ENCODE results near the gene RPS6KA2.

The RPS6KA2 gene

DNA sequence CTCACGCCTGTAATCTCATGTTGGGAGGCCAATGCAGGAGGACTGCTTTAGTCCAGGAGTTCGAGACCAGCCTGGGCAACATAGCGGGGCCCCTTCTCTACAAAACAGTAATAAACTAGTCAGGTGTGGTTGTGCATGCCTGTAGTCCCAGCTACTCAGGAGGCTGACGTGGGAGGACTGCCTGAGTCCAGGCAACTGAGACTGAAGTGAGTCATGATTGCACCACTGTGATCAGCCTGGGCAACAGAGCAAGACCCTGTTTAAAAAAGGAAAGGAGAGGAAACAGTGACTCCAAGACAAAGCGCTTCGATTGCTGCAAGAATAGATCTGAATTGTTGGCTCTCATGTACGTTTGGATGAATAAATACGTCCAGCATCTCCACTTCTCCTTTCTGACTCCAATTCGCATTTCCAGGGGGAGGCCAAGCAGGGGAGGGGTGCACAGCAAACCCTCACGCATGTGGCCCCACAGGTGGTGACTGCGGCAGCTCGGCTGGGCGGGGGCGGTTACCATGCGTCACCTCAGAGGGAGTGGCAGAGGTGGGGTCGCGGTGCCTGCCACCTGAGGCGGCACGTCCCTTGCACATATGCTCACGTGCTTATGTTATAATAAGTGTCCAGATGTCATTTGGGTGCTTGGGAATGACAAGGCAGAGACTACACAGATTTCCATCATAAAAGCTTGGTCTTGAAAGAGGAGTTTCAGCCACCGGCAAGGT is 149.2 kb downstream of the RPS6KA2 start:
- DNase-seq = no peak

DNA sequence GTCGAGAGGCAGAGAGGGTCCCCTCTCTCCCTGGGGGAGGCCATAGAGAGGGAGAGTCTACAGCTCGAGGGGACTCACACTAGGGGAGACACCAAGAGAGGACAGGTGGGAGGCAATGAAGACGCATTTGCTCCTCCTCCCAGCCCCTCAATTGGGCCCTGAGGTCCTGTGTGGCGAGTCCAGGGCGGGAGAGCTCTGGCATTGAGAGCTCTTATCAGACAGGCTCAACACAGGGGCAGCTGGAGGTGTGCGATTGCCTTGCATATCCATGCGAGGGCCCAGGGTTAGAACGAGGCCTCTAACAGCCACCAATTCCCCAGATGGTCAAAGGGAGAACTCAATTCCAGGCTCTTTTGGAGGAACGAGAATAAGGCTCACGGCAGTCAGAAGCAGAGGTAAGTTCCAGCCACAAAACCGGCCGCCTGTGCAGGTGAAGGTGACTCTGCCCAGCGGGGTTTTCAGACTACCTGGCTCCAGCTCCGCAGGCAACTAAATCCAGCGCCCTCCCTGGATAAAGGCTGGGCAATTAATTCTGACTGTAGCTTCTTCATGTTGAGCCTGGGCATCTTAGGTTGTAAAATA is 150.3 kb downstream of the RPS6KA2 start:
- DNase-seq = no peak

DNA sequence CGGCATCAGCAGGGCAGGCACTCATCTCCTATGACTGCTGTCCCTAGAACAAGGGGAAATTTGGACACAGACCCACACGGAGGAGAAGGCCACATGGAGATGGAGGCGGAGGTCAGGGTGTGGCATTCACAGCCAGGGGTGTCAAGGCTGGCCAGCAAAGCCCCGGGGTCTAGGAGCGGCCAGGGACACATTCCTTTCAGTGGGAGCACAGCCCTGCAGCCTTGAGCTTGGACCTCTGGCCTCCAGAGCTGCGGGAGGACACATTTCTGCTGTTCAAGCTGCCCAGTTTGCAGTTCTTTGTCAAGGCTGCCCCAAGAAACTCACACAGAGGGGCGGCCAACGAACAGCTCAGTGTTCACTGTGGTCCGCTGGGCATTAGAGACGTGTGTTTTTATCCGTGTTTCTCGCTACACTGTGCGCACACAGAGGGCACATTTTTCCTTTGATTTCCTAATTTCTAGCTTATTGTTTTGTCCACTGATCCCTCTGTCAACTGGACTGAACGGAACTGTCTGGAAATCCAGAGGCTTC is 150.9 kb downstream of the RPS6KA2 start:
- DNase-seq = no peak

- no peak for DNase-seq
Measured at GRCh38 chr6:166474721-166475565, 152.1 kb downstream of the RPS6KA2 start.

DNA sequence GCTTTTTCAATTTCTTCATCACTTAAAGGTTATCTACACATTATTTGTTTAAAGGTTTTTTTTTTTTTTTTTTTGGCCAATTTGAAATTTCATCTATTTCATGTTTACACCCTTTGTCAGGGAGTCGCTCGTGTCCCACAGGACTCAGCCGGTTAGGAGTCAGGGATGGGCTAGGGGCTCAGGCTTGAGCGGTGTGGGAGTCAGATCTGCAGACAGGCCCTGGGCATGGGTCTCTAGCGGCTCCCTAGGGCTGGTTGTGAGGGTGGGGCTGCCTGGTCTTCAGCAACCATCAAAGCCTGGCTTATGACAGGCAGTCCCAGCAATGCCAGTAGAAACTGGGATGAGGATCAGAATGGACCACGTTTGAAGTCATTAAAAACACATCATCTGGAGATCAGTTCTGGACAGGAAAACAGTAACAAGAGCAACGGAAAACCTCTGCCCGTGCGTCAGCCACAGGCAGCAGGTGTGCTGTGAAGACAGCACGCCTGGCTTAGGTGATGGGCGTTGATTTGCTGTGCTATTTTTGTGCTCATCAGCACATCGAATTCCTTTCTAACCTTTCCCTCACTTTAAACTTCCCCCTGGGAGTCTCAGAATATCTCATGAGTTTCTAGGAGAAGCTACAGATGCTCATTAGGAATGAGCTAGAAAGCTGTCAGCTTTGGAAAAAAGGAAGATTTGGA is 153.0 kb downstream of the RPS6KA2 start:
- DNase-seq = peak; percentile 8

DNA sequence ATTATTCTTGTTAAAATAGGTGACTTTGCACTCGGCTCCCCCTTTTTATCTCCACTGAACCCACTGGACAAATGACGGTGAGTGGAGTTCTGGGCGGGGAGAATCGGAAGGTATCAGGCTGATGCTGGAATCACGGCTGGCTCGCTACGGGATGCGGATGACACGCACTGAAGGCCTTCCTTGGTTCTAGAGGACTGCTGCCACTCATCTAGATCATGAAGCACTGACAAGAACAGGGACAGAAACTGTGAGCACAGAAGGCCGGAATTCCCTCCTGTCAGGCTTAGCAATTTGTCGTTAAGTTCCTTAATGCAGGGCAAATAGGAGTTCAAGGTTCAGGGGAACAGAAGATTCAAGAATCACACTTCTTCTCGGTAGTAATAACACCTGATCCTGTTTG is 154.4 kb downstream of the RPS6KA2 start:
- DNase-seq = no peak

- no peak for DNase-seq
Measured at GRCh38 chr6:166471797-166472260, 155.2 kb downstream of the RPS6KA2 start.

DNA sequence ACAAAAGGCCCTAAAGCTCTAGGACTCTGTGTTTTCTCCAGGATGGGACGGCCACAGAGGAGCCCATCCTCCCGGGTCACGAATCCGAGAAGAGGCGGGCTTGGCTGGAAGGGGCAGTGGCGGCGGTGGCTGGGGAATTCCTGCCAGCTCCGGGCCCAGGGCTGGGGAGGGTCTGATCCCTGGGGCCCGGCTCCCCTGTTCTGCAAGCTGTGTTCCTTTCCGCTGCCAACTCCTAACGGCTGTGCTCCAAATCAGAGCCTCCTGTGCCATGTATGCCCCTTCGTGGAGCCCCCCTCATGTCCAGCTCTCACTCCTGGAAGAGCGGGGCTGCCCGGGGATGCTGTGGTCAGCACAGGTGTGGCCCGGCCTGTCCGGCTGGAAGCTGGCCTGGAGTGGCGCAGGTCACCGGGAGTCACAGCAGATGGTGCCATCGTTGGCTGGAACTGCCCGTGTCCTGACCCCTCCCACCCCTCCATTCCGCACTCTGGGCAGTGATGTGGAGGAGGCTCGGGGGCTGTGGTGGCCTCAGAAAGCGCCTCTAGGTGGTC is 156.1 kb downstream of the RPS6KA2 start:
- DNase-seq = no peak

DNA sequence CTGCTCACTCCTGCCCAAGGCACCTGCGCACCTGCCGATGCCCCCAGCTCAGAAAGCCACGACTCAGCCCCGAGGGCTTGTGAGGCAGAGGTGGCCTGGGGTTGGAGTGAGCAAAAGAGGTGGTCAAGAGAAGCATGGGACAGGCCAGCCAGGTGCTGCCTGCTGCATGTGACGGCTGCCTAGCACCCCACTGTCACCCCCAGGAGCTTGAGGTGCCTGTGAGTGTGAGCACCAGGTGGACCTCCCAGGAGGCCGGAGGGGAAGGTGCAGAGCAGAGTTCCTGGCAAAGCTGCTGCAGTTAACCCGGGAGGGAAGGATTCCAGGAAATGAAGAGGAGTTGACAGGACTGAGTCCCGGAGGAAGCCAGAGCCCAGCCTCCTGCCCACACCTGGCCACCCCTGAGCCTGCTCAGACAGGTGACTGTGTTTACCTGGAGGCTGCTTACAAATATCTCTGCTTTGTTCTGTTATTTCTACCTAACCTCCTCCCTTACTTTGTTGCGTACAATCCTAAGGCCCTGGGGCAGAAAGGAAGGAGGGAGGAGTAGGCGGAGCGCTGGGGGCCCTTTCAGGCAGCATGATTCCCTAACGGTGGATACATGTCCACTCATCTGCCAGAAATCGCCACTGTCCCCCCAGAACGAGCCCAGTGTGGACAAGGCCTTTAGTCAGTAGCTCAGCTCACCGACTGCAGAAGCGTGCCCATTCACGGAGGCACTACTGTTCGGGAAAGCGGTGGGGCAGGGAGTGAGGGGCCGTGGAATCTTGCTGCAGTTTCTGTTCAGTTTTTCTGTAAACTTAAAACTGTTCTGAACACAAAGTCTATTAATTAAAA is 156.8 kb downstream of the RPS6KA2 start:
- DNase-seq = no peak

DNA sequence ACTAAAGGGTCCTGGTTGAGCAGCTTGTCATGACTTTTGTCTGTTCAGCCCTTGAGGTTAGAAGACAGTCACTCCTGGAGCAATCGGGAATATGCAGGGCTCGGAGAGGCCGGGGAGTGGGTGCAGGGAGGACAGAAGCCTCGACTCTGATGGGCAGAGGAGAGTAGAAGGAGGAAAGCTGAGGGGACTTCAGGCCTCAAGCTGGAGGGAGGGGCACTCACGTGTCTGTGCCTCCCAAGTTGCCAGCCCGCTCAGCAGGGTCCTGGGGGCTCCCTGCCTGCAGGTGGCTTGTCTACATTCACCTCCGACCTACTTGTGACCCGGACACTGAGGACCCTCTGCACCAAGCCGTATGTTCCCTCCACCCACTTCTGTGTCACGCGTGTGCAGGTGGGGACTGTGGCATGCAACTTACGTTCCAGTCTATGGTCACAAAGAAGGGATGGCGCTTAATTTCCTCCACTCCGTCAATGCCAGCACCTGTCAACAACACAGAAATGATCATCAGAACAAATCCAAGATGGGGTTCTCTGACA is 157.6 kb downstream of the RPS6KA2 start:
- no peak for DNase-seq

DNA sequence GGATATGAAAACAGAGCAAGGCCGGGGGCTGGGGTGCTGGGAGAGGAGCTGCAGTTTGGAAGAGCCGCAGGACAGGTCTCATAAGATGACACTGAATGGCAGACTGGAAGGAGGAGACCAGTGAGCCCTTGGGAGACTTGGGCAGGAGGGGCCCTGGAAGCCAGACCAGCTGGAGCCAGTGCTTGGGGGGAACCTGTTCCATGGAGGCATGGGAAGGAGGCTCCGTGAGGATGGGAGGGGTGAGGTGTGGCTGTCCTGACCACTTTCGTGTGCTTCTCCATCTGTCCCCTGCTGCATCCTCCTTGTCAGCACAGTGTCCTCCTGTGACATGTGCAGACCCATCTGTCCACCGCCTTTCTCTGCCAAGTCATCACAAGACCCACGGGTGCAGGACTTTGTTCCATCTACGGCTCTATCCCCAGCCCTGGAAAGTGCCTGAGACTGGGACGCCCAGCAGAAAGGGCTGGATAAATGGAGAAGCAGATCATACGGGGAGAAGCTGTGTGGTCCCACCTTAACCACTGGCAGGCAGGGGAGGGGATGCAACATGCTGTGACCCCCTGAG is 159.5 kb downstream of the RPS6KA2 start:
- DNase-seq = no peak

DNA sequence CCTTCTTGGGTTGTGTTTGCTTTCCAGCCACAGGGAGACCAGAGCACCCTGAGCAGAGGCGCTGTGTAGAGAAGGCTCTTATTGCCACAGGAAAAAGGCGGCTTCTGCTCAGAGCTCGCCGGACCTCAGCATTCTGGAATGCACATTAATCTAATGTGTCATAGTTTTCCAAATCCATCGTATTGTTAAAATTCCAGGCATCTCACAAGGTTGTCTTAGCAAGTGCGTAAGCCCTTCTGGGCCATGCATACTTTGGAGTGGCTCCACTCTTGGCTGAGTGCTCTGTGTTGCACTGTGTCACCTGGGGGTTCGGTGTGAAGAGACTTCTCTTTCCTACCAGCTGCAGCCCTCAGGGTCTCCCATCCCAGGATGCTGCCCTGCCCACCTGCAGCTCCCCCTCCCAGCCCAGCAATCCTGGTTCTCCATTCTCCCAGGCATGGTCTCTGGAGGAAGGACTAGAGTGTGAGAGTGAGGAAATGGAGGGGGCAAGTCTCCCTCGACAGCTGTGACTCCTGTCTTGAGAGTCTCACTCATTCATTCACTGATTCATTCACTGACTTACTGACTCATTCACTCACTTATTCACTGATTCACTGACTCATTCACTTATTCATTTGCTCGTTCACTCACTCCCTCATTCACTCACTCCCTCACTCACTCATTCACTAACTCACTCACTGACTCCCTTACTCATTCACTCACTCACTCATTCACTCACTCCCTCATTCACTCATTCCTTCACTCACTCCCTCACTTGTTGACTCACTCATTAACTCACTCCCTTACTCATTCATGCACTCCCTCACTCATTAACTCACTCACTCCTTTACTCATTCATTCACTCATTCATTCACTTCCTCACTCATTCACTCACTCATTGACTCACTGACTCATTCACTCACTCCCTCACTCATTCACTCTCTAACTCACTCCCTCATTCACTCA is 160.6 kb downstream of the RPS6KA2 start:
- DNase-seq = no peak

- no peak for DNase-seq
Measured at GRCh38 chr6:166465671-166466087, 161.4 kb downstream of the RPS6KA2 start.

GRCh38 chr6:166465003-166465399 is 162.1 kb downstream of the RPS6KA2 start:
- DNase-seq = no peak

- no peak for DNase-seq
Measured at GRCh38 chr6:166464068-166465002, 162.7 kb downstream of the RPS6KA2 start.

- DNase-seq = no peak
Measured at GRCh38 chr6:166463359-166464067, 163.5 kb downstream of the RPS6KA2 start.

DNA sequence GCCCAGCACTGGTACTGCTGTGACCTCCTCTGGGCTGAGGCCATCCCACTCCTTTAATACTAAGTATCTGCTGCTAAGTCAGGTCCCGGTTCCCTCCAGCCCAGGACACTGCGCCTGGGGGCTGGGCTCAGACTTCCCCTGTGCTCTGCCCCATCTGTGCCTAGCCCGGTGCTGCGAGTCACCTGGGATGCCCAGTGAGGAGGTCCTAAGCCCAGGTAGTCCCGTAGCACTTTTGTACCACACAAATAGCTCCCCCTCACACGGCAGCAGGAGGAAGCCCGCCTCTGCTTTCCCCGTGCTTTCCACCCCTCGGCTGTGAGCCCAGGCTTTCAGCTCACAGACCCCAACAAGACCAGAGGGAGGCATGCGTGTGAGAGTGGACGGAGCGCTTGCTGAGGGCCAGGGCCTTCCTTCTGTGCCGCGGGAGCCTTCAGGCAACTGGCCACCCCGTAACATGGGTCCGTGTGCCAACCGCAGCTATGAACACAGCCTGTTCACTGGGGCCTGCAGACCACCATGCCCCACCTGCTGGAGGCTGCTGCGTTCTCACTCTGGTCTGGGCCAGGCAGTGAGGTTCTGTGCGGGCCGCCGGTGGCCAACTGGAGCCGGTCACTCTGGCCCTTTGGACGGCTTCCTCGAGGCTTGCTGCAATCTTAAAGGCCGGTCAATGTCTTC is 164.5 kb downstream of the RPS6KA2 start:
- no peak for DNase-seq
